GM12872 (cell line): ENCODE data around the gene KCNH5.

Experiments
- CTCF ChIP-seq: IDR thresholded peaks from 3 replicates; pipeline ENCODE4 v1.5.1; 2011; ENCODE audit warnings: low read depth, mild to moderate bottlenecking, low read length, moderate library complexity; ENCODE audit not compliant: insufficient read depth

Gene KCNH5

GRCh38 chr14:62743118-62743517 is 302.1 kb downstream of the KCNH5 start:
- no peak for TF ChIP-seq CTCF

GRCh38 chr14:62739647-62740046 is 305.6 kb downstream of the KCNH5 start:
- TF ChIP-seq CTCF = no peak

GRCh38 chr14:62736048-62737043 is 308.9 kb downstream of the KCNH5 start:
- no peak for TF ChIP-seq CTCF

- TF ChIP-seq CTCF = no peak
Observed at GRCh38 chr14:62734831-62735230, 310.4 kb downstream of the KCNH5 start.

DNA sequence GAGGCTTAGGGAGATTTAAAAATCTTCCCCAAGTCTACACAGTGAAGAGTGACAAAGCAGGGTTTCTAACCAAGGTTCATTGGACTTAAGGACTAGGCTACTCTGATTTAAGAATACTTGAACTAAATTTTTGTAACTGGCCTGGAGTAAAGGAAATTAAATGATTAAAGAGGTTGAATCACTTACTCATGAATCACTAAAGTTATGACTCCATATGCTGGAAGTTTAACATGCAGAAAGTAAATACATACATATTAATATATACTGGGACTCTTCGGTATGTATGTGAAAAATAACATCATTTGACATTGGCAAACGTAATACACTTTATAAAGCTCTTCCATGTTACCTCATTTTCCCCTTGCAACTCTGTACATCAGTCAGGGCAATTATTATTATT is 322.9 kb downstream of the KCNH5 start:
- TF ChIP-seq CTCF = no peak

DNA sequence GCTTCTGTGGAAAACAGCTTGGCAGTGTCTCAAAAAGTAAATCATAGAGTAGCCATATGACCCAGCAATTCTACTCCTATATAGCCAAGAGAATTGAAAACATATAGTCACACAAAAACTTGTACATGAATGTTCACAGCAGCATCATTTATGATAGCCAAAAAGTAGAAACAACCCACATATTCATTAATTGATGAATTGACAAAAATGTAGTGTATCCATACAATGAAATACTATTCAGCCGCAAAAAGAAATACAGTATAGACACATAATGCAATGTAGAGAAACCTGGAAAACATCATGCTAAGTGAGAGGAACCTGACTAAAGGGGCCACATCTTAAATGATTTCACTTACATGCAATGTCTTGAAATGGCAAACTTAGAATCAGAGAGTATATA is 326.6 kb downstream of the KCNH5 start:
- TF ChIP-seq CTCF = no peak

- TF ChIP-seq CTCF = no peak
Observed at GRCh38 chr14:62711351-62712023, 333.8 kb downstream of the KCNH5 start.
